ENCODE results near the gene TSC22D4.

The TSC22D4 gene

GRCh38 chr7:100493476-100494264 is 14.7 kb upstream of the TSC22D4 start:
- H3K27ac ChIP-seq (ENCODE audit: low read depth in 2 of 2, low read length in 2 of 2): no peak overlapping the region
- no peaks in the 10 kb centered on the region for H3K9me3 ChIP-seq (ENCODE audit: control insufficient read depth in 2 of 2, low read length in 2 of 2)
- peaks cover 3 to 5% of the 10 kb centered on the region in 2 donors for H3K4me1 ChIP-seq (ENCODE audit: control insufficient read depth in 2 of 2, insufficient read depth in 2 of 2, low read length in 2 of 2)
- H3K36me3 ChIP-seq (ENCODE audit: control insufficient read depth in 2 of 2, insufficient read depth in 2 of 2, low read length in 2 of 2): no peaks in the 10 kb centered on the region
- peaks cover 0 to 5% of the 10 kb centered on the region in 2 donors for H3K27me3 ChIP-seq (ENCODE audit: control insufficient read depth in 2 of 2, insufficient read depth in 2 of 2, low read length in 2 of 2)
- no peak overlapping the region for H3K9ac ChIP-seq (ENCODE audit: low read depth in 1 of 2, low read length in 2 of 2)
- peak overlapping the region; percentile 35 to 50 for H3K4me3 ChIP-seq (ENCODE audit: low read length in 2 of 2)

- Histone ChIP-seq H3K27me3 (ENCODE audit: control insufficient read depth in 2 of 2, insufficient read depth in 2 of 2, low read length in 2 of 2) (peaks cover 0 to 5% of the 10 kb centered on the region in 2 donors), H3K9ac (ENCODE audit: low read depth in 1 of 2, low read length in 2 of 2) (no peak overlapping the region), H3K4me3 (ENCODE audit: low read length in 2 of 2) (peak overlapping the region; percentile 35 to 50), H3K36me3 (ENCODE audit: control insufficient read depth in 2 of 2, insufficient read depth in 2 of 2, low read length in 2 of 2) (no peaks in the 10 kb centered on the region), H3K9me3 (ENCODE audit: control insufficient read depth in 2 of 2, low read length in 2 of 2) (no peaks in the 10 kb centered on the region), H3K4me1 (ENCODE audit: control insufficient read depth in 2 of 2, insufficient read depth in 2 of 2, low read length in 2 of 2) (peaks cover 3 to 5% of the 10 kb centered on the region in 2 donors), H3K27ac (ENCODE audit: low read depth in 2 of 2, low read length in 2 of 2) (no peak overlapping the region)
Observed at GRCh38 chr7:100492738-100493475, 13.9 kb upstream of the TSC22D4 start.

- H3K9me3 ChIP-seq (ENCODE audit: control insufficient read depth in 2 of 2, low read length in 2 of 2): no peaks in the 10 kb centered on the region
- H3K9ac ChIP-seq (ENCODE audit: low read depth in 1 of 2, low read length in 2 of 2): no peak overlapping the region
- H3K4me1 ChIP-seq (ENCODE audit: control insufficient read depth in 2 of 2, insufficient read depth in 2 of 2, low read length in 2 of 2): peaks cover 3 to 5% of the 10 kb centered on the region in 2 donors
- H3K27ac ChIP-seq (ENCODE audit: low read depth in 2 of 2, low read length in 2 of 2): no peak overlapping the region
- H3K4me3 ChIP-seq (ENCODE audit: low read length in 2 of 2): no peak overlapping the region
- H3K27me3 ChIP-seq (ENCODE audit: control insufficient read depth in 2 of 2, insufficient read depth in 2 of 2, low read length in 2 of 2): peaks cover 0 to 5% of the 10 kb centered on the region in 2 donors
- H3K36me3 ChIP-seq (ENCODE audit: control insufficient read depth in 2 of 2, insufficient read depth in 2 of 2, low read length in 2 of 2): no peaks in the 10 kb centered on the region
Observed at GRCh38 chr7:100491192-100491578, 12.2 kb upstream of the TSC22D4 start.

GRCh38 chr7:100490483-100491191 is 11.6 kb upstream of the TSC22D4 start:
- no peak overlapping the region for H3K9ac ChIP-seq (ENCODE audit: low read depth in 1 of 2, low read length in 2 of 2)

GRCh38 chr7:100489824-100490223 is 10.8 kb upstream of the TSC22D4 start:
- Histone ChIP-seq H3K9me3 (ENCODE audit: control insufficient read depth in 2 of 2, low read length in 2 of 2) (no peaks in the 10 kb centered on the region), H3K9ac (ENCODE audit: low read depth in 1 of 2, low read length in 2 of 2) (no peak overlapping the region), H3K27ac (ENCODE audit: low read depth in 2 of 2, low read length in 2 of 2) (no peak overlapping the region), H3K27me3 (ENCODE audit: control insufficient read depth in 2 of 2, insufficient read depth in 2 of 2, low read length in 2 of 2) (peaks cover 0 to 5% of the 10 kb centered on the region in 2 donors), H3K4me3 (ENCODE audit: low read length in 2 of 2) (no peak overlapping the region), H3K4me1 (ENCODE audit: control insufficient read depth in 2 of 2, insufficient read depth in 2 of 2, low read length in 2 of 2) (peaks cover 3 to 5% of the 10 kb centered on the region in 2 donors), H3K36me3 (ENCODE audit: control insufficient read depth in 2 of 2, insufficient read depth in 2 of 2, low read length in 2 of 2) (no peaks in the 10 kb centered on the region)

More at GRCh38 chr7:100490483-100491191, 11.6 kb upstream of the TSC22D4 start:
- Histone ChIP-seq H3K4me3 (ENCODE audit: low read length in 2 of 2) (no peak overlapping the region), H3K27ac (ENCODE audit: low read depth in 2 of 2, low read length in 2 of 2) (no peak overlapping the region), H3K4me1 (ENCODE audit: control insufficient read depth in 2 of 2, insufficient read depth in 2 of 2, low read length in 2 of 2) (peaks cover 3 to 5% of the 10 kb centered on the region in 2 donors), H3K9me3 (ENCODE audit: control insufficient read depth in 2 of 2, low read length in 2 of 2) (no peaks in the 10 kb centered on the region), H3K36me3 (ENCODE audit: control insufficient read depth in 2 of 2, insufficient read depth in 2 of 2, low read length in 2 of 2) (no peaks in the 10 kb centered on the region), H3K27me3 (ENCODE audit: control insufficient read depth in 2 of 2, insufficient read depth in 2 of 2, low read length in 2 of 2) (peaks cover 0 to 5% of the 10 kb centered on the region in 2 donors)

- Histone ChIP-seq H3K9me3 (ENCODE audit: control insufficient read depth in 2 of 2, low read length in 2 of 2) (no peaks in the 10 kb centered on the region), H3K9ac (ENCODE audit: low read depth in 1 of 2, low read length in 2 of 2) (no peak overlapping the region), H3K4me3 (ENCODE audit: low read length in 2 of 2) (no peak overlapping the region), H3K27ac (ENCODE audit: low read depth in 2 of 2, low read length in 2 of 2) (no peak overlapping the region), H3K27me3 (ENCODE audit: control insufficient read depth in 2 of 2, insufficient read depth in 2 of 2, low read length in 2 of 2) (peaks cover 0 to 5% of the 10 kb centered on the region in 2 donors), H3K4me1 (ENCODE audit: control insufficient read depth in 2 of 2, insufficient read depth in 2 of 2, low read length in 2 of 2) (peaks cover 3 to 5% of the 10 kb centered on the region in 2 donors), H3K36me3 (ENCODE audit: control insufficient read depth in 2 of 2, insufficient read depth in 2 of 2, low read length in 2 of 2) (no peaks in the 10 kb centered on the region)
Observed at GRCh38 chr7:100489121-100489520, 10.1 kb upstream of the TSC22D4 start.

- Histone ChIP-seq H3K4me1 (ENCODE audit: control insufficient read depth in 2 of 2, insufficient read depth in 2 of 2, low read length in 2 of 2) (peaks cover 3% of the 10 kb centered on the region in 2 donors), H3K36me3 (ENCODE audit: control insufficient read depth in 2 of 2, insufficient read depth in 2 of 2, low read length in 2 of 2) (no peaks in the 10 kb centered on the region), H3K27ac (ENCODE audit: low read depth in 2 of 2, low read length in 2 of 2) (no peak overlapping the region), H3K9me3 (ENCODE audit: control insufficient read depth in 2 of 2, low read length in 2 of 2) (no peaks in the 10 kb centered on the region), H3K27me3 (ENCODE audit: control insufficient read depth in 2 of 2, insufficient read depth in 2 of 2, low read length in 2 of 2) (peaks cover 0 to 3% of the 10 kb centered on the region in 2 donors), H3K9ac (ENCODE audit: low read depth in 1 of 2, low read length in 2 of 2) (no peak overlapping the region), H3K4me3 (ENCODE audit: low read length in 2 of 2) (no peak overlapping the region)
Observed at GRCh38 chr7:100488333-100489095, 9.5 kb upstream of the TSC22D4 start.

- Histone ChIP-seq H3K27me3 (ENCODE audit: control insufficient read depth in 2 of 2, insufficient read depth in 2 of 2, low read length in 2 of 2) (no peaks in the 10 kb centered on the region), H3K9ac (ENCODE audit: low read depth in 1 of 2, low read length in 2 of 2) (no peak overlapping the region), H3K36me3 (ENCODE audit: control insufficient read depth in 2 of 2, insufficient read depth in 2 of 2, low read length in 2 of 2) (no peaks in the 10 kb centered on the region), H3K27ac (ENCODE audit: low read depth in 2 of 2, low read length in 2 of 2) (no peak overlapping the region), H3K4me1 (ENCODE audit: control insufficient read depth in 2 of 2, insufficient read depth in 2 of 2, low read length in 2 of 2) (peaks cover 6 to 7% of the 10 kb centered on the region in 2 donors), H3K4me3 (ENCODE audit: low read length in 2 of 2) (no peak overlapping the region), H3K9me3 (ENCODE audit: control insufficient read depth in 2 of 2, low read length in 2 of 2) (no peaks in the 10 kb centered on the region)
Observed at GRCh38 chr7:100486753-100487446, 7.9 kb upstream of the TSC22D4 start.

GRCh38 chr7:100486111-100486636 is 7.2 kb upstream of the TSC22D4 start:
- Histone ChIP-seq H3K36me3 (ENCODE audit: control insufficient read depth in 2 of 2, insufficient read depth in 2 of 2, low read length in 2 of 2) (no peaks in the 10 kb centered on the region), H3K9me3 (ENCODE audit: control insufficient read depth in 2 of 2, low read length in 2 of 2) (no peaks in the 10 kb centered on the region), H3K4me1 (ENCODE audit: control insufficient read depth in 2 of 2, insufficient read depth in 2 of 2, low read length in 2 of 2) (peaks cover 6 to 7% of the 10 kb centered on the region in 2 donors), H3K4me3 (ENCODE audit: low read length in 2 of 2) (no peak overlapping the region), H3K9ac (ENCODE audit: low read depth in 1 of 2, low read length in 2 of 2) (no peak overlapping the region), H3K27ac (ENCODE audit: low read depth in 2 of 2, low read length in 2 of 2) (no peak overlapping the region), H3K27me3 (ENCODE audit: control insufficient read depth in 2 of 2, insufficient read depth in 2 of 2, low read length in 2 of 2) (no peaks in the 10 kb centered on the region)

All from mucosa of rectum (tissue), 2 donors.